Endothelial cell of umbilical vein (primary cell): ENCODE results near the gene CDC42BPB. TPM values are rescaled to one million over a fixed set of nuclear protein-coding genes. Genes with fewer than 3 reads are reported as not detected.

Experiments
- BruUV-seq: library from RNA; stranded (reverse); fragments of 400-500 nt; replicated peaks from 2 replicates; lab custom pipeline; 2021; lab: Mats Ljungman, UMichigan
- CTCF ChIA-PET: fragments of 300-600, 350-600 bp; sonication (Branson Sonifier 250); formaldehyde crosslinking; loops from one replicate; lab custom pipeline; 2021; ENCODE audit warnings: antibody characterized with exemption, inconsistent platforms; lab: Charles Lee
- POLR2A ChIA-PET: fragments of 300-600, 350-600 bp; sonication (Branson Sonifier 250); formaldehyde crosslinking; loops from one replicate; lab custom pipeline; 2021; ENCODE audit warnings: antibody characterized with exemption, inconsistent platforms; lab: Charles Lee
- DNase-seq: peaks from one replicate; pipeline ENCODE4 v3.0.0-alpha.2; 2011; ENCODE audit warnings: low read depth, low spot score
- FAIRE-seq: peaks from 2 replicates; lab custom pipeline; 2011; peaks lifted over from hg19 to GRCh38; lab: Jason Lieb, UNC
- H2AFZ ChIP-seq: 2 replicates; pipeline ENCODE4 v1.6.0; 2012; ENCODE audit warnings: low read depth, low read length, control low read depth, inconsistent platforms
- H3K27ac ChIP-seq: 2 replicates; pipeline ENCODE4 v1.5.1; 2011; ENCODE audit warnings: low read depth, mild to moderate bottlenecking, control low read depth, low read length, moderate library complexity; ENCODE audit not compliant: insufficient read depth
- H3K27me3 ChIP-seq, 2 experiments: 2 replicates each; pipeline versions ENCODE4 v1.6.0 to v1.6.1; 2011; ENCODE audit warnings: low read length in 2 of 2, mixed read lengths in 1 of 2; ENCODE audit not compliant: control insufficient read depth in 2 of 2, insufficient read depth in 2 of 2
- H3K36me3 ChIP-seq, 2 experiments: 2 replicates in 1 of 2; 3 replicates in 1 of 2; pipeline ENCODE4 v1.5.1; 2011; ENCODE audit warnings: low read length in 2 of 2, mild to moderate bottlenecking in 1 of 2, moderate library complexity in 1 of 2; ENCODE audit not compliant: control insufficient read depth in 2 of 2, insufficient read depth in 2 of 2; ENCODE audit errors: extremely low read depth in 1 of 2
- H3K4me1 ChIP-seq: 3 replicates; pipeline ENCODE4 v1.5.1; 2011; ENCODE audit warnings: mild to moderate bottlenecking, low read length; ENCODE audit not compliant: control insufficient read depth, insufficient read depth; ENCODE audit errors: extremely low read depth
- H3K4me2 ChIP-seq: 2 replicates; pipeline ENCODE4 v1.6.1; 2011; ENCODE audit warnings: low read length, control low read depth, mixed read lengths; ENCODE audit not compliant: insufficient read depth
- H3K4me3 ChIP-seq, 3 experiments: fragments of 200-600 bp in 1 of 3; sonication (generic), shearing (Covaris generic) in 1 of 3; replicated peaks in 1 of 3; 2 replicates each; pipeline ENCODE4 v1.5.1; 2011 to 2016; ENCODE audit warnings: control low read depth in 3 of 3, low read length in 3 of 3, mild to moderate bottlenecking in 2 of 3, inconsistent platforms in 1 of 3, low read depth in 1 of 3, moderate library complexity in 1 of 3; ENCODE audit not compliant: insufficient read depth in 1 of 3
- H3K79me2 ChIP-seq: 2 replicates; pipeline ENCODE4 v1.6.0; 2012; ENCODE audit warnings: low read length, inconsistent platforms; ENCODE audit not compliant: control insufficient read depth, insufficient read depth
- H3K9ac ChIP-seq: replicated peaks from 2 replicates; pipeline ENCODE3; 2011; ENCODE audit warnings: low read length, control low read depth; ENCODE audit not compliant: insufficient read depth; ENCODE audit errors: extremely low read depth
- H3K9me1 ChIP-seq: replicated peaks from 3 replicates; pipeline ENCODE4 v1.6.0; 2011; ENCODE audit warnings: mild to moderate bottlenecking, low read length; ENCODE audit not compliant: control insufficient read depth, insufficient read depth; ENCODE audit errors: extremely low read depth
- H3K9me3 ChIP-seq: replicated peaks from 2 replicates; pipeline ENCODE4 v1.5.1; 2012; ENCODE audit warnings: low read length, inconsistent platforms; ENCODE audit not compliant: control insufficient read depth, insufficient read depth
- H4K20me1 ChIP-seq: replicated peaks from 2 replicates; pipeline ENCODE3; 2011; ENCODE audit warnings: mild to moderate bottlenecking, low read length; ENCODE audit not compliant: control insufficient read depth, insufficient read depth; ENCODE audit errors: extremely low read depth
- CTCF ChIP-seq, 2 donors: IDR thresholded peaks; 1 replicate in 1 of 2; 2 replicates in 1 of 2; pipeline ENCODE4 v1.5.1; 2011; ENCODE audit warnings: low read length in 2 of 2, mild to moderate bottlenecking in 2 of 2, moderate library complexity in 2 of 2, control low read depth in 1 of 2, inconsistent platforms in 1 of 2, low read depth in 1 of 2; ENCODE audit not compliant: insufficient read depth in 1 of 2; ENCODE audit errors: extremely low read depth in 1 of 2
- EZH2 ChIP-seq: IDR thresholded peaks from 2 replicates; pipeline ENCODE4 v1.6.1; 2012; ENCODE audit warnings: borderline replicate concordance, low read depth, mild to moderate bottlenecking, moderate library complexity, low read length, inconsistent platforms; ENCODE audit not compliant: severe bottlenecking
- FOS ChIP-seq: IDR thresholded peaks from 2 replicates; pipeline ENCODE4 v1.6.1; 2011; ENCODE audit warnings: mild to moderate bottlenecking, low read length, moderate library complexity, borderline replicate concordance; ENCODE audit not compliant: insufficient read depth
- GATA2 ChIP-seq: IDR thresholded peaks from 2 replicates; pipeline ENCODE4 v1.7.0; 2011; ENCODE audit warnings: low read depth, mild to moderate bottlenecking, moderate library complexity, mixed read lengths, low read length; ENCODE audit not compliant: insufficient read length, insufficient read depth
- JUN ChIP-seq: IDR thresholded peaks from 2 replicates; pipeline ENCODE4 v1.6.1; 2011; ENCODE audit warnings: borderline replicate concordance, low read depth; ENCODE audit not compliant: insufficient read length, insufficient read depth
- MAX ChIP-seq: IDR thresholded peaks from 2 replicates; pipeline ENCODE4 v1.6.1; 2011; ENCODE audit not compliant: insufficient read depth, insufficient read length
- MYC ChIP-seq: IDR thresholded peaks from one replicate; pipeline ENCODE4 v1.6.1; 2011; ENCODE audit warnings: mild to moderate bottlenecking, low read depth, low read length
- POLR2A ChIP-seq: IDR thresholded peaks from 2 replicates; pipeline ENCODE4 v1.6.1; 2012; ENCODE audit warnings: low read depth, mild to moderate bottlenecking, control low read depth, low read length
- POLR2AphosphoS5 ChIP-seq: IDR thresholded peaks from 2 replicates; pipeline ENCODE4 v1.6.1; 2012; ENCODE audit warnings: low read depth, mild to moderate bottlenecking, control low read depth, low read length, moderate library complexity; ENCODE audit not compliant: insufficient read depth
- dilution Hi-C: fragments of 300-500 bp; cut with MboI; formaldehyde crosslinking; loops from one replicate; pipeline ENCODE4 v1.15.0; 2019; ENCODE audit warnings: low sequenced_read_pairs; ENCODE audit not compliant: extremely low pct_ligation_motif_present
- intact Hi-C: fragments of 100-400 bp; cut with micrococcal nuclease; formaldehyde crosslinking; loops from one replicate; pipeline ENCODE4 v1.10.0; 2022
- polyA plus RNA-seq, 4 experiments: library from polyadenylated mRNA; depleted of rRNA in 3 of 4; stranded (reverse) in 3 of 4; unstranded in 1 of 4; fragments of >200 nt; gene quantifications; 2 replicates each; pipeline versions ENCODE4 v1.2.1 to v1.2.3, GENCODE V29; 2011 to 2012; ENCODE audit warnings: missing spikeins in 1 of 4
- total RNA-seq: library from RNA; stranded (reverse); gene quantifications from 2 replicates; pipeline ENCODE4 v1.2.3, GENCODE V29; 2021

The CDC42BPB gene
- total and polyA plus RNA-seq, 2 donors (not counting 3 experiments of a cell fraction or from before 2014, with no cell fraction given): 82.6 to 131 TPM

DNA sequence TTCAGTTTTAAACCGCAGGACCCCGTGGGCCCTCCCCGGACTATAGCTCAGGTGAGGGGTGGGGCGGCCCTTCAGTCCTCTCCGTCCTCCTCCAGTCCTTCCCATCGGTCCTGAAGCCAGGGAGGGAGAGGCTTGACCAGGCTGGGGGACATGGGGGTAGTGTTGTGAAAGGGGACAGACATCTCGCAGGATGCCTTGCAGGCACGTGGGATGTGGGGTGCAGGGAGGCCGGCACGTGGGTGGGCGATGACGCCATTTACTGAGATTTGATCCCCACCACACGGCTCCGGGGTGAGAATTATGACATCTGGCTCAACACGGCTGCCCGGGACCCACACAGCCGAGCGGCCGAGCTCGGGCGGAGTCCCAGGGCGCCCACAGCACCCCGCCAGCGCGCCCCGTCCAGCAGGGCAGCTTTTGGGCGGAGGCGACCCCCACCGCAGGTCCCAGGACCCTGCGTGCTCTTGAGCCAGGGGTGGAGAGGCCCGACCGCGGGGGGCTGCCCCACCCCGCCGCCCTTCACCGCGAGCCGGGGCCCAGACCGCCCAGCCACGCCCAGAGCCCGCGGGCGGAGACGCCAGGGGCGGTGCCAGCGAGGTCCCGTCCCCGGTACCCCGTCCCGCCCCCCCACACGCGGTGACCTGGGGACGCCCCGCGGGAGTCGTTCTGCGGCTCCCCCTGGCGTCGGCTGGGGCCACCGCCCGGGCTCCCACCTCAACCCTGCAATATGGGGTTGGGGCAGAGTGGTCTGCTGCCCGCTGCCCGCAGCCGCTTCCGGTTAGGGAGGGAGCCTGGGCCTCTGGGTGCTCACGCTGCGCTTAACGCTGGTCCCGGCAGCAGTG lies 33.9 kb upstream of the CDC42BPB start:
- BruUV-seq: no TSS peak
- H3K4me1 ChIP-seq: peaks cover 4% of the 10 kb centered on the region
- TF ChIP-seq POLR2A: no peak
- TF ChIP-seq MYC: no peak
- no peak for TF ChIP-seq POLR2AphosphoS5
- no peak for TF ChIP-seq FOS
- no peak for TF ChIP-seq JUN
- peak; percentile 30 to 64 for TF ChIP-seq CTCF (IDR thresholded peaks at IDR 0.05; ENCODE audit: extremely low read depth in 1 of 2, insufficient read depth in 1 of 2, low read depth in 1 of 2, low read length in 2 of 2)
- TF ChIP-seq GATA2: no peak
- TF ChIP-seq MAX: peak; percentile 18
- TF ChIP-seq EZH2: no peak
- H3K9me1 ChIP-seq: no peaks in the 10 kb centered on the region
- POLR2A ChIA-PET: no interaction called here
- dilution Hi-C loops (no loop called here), intact Hi-C loops (loop anchor here (1.0 kb wide), 1 partner anchor 16 kb away; no protein-coding TSS in a partner anchor)
- peak overlapping the region; percentile 89 for H2AFZ ChIP-seq
- no peaks in the 10 kb centered on the region for H3K36me3 ChIP-seq
- FAIRE-seq: no peak
- H3K4me2 ChIP-seq: peak overlapping the region; percentile 58
- H3K9ac ChIP-seq: no peak overlapping the region
- H3K79me2 ChIP-seq: no peaks in the 10 kb centered on the region
- H3K27me3 ChIP-seq: no peaks in the 10 kb centered on the region
- no peaks in the 10 kb centered on the region for H4K20me1 ChIP-seq
- no peak for DNase-seq
- CTCF ChIA-PET: interaction anchor here (1.0 to 1.7 kb wide), 3 partner anchors 12 to 14 kb away, joined by 5 to 8 read pairs (median 5); no protein-coding TSS in a partner anchor
- H3K4me3 ChIP-seq: peak overlapping the region in 2 of 3 experiments; percentile 22 to 24
- no peak overlapping the region for H3K27ac ChIP-seq
- no peaks in the 10 kb centered on the region for H3K9me3 ChIP-seq
